SK-N-MC (cell line): ENCODE results near the gene TRABD2B.

Experiments used
- EZH2 ChIP-seq: fragments of 200-600 bp; sonication (generic); IDR thresholded peaks from one replicate; pipeline ENCODE4 v1.6.1; 2017; ENCODE audit warnings: antibody characterized with exemption
- POLR2AphosphoS5 ChIP-seq: IDR thresholded peaks from 2 replicates; pipeline ENCODE4 v1.6.1; 2012; ENCODE audit warnings: mild to moderate bottlenecking, low read depth, low read length, borderline replicate concordance

- no peak for TF ChIP-seq POLR2AphosphoS5
- TF ChIP-seq EZH2 = no peak
These were observed 232.6 kb downstream of the TRABD2B start for GRCh38 chr1:47764461-47765046.
